NCI-H2196 treated with DMSO at 0.1 percent for 48 hours (cell line): Measurements from ENCODE around the gene INO80.
"Not testable (repeated sequence)": the region's sequence is repeated elsewhere in the genome, so short reads cannot be mapped to it uniquely, and the experiment has no call there.

Experiments
- DNase-seq: peaks from one replicate; lab custom pipeline; 2025; ENCODE audit not compliant: unreplicated experiment; lab: John Stamatoyannopoulos, UW

INO80 gene, protein sequence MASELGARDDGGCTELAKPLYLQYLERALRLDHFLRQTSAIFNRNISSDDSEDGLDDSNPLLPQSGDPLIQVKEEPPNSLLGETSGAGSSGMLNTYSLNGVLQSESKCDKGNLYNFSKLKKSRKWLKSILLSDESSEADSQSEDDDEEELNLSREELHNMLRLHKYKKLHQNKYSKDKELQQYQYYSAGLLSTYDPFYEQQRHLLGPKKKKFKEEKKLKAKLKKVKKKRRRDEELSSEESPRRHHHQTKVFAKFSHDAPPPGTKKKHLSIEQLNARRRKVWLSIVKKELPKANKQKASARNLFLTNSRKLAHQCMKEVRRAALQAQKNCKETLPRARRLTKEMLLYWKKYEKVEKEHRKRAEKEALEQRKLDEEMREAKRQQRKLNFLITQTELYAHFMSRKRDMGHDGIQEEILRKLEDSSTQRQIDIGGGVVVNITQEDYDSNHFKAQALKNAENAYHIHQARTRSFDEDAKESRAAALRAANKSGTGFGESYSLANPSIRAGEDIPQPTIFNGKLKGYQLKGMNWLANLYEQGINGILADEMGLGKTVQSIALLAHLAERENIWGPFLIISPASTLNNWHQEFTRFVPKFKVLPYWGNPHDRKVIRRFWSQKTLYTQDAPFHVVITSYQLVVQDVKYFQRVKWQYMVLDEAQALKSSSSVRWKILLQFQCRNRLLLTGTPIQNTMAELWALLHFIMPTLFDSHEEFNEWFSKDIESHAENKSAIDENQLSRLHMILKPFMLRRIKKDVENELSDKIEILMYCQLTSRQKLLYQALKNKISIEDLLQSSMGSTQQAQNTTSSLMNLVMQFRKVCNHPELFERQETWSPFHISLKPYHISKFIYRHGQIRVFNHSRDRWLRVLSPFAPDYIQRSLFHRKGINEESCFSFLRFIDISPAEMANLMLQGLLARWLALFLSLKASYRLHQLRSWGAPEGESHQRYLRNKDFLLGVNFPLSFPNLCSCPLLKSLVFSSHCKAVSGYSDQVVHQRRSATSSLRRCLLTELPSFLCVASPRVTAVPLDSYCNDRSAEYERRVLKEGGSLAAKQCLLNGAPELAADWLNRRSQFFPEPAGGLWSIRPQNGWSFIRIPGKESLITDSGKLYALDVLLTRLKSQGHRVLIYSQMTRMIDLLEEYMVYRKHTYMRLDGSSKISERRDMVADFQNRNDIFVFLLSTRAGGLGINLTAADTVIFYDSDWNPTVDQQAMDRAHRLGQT (N-terminal part only)

DNA sequence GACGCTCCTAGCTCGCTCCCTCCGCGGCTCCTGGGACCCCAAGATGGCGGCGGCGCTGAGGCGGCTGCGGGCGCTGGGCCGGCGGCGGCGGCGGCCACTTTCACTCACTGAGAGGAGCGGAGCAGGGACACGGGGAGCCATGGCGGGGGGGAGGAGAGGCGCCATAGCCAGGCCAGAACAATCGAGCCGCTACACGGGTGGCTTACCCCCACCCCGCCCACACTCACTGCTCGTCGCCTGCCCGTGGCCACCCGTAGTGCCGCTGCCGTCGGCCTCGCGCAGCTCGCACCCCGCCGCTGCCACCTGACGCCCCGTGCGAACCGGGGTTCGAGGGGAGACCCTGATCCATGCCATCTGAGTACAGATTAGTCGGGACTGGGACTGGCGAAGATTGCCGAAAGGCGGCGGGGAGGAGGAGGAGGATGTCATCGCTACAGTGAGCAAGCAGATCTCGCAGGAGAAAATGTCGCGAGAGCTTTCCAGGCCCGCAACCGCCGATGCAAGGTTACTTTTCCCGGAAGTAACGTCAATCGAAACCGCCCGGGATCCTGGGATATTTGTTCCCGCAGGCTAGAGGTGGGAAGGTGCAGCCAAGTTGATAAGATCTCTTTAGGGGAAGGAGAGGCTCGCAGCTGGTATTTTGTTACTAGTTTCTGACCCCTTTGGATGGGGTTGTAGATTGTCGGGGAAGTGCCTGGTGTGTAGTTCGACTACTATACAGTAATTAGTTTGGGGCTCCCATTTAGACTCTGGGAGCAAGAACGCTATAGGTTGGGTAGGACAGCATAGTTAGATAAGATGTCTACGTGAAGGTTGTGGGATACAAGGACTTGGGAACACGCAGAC, at the start of gene INO80:
TSS of gene INO80 (minus strand) at position 165 of the 846 bp plus-strand sequence. CDS start 19,970 bp downstream, outside the sequence.
- DNase-seq: peak; percentile 79

DNA sequence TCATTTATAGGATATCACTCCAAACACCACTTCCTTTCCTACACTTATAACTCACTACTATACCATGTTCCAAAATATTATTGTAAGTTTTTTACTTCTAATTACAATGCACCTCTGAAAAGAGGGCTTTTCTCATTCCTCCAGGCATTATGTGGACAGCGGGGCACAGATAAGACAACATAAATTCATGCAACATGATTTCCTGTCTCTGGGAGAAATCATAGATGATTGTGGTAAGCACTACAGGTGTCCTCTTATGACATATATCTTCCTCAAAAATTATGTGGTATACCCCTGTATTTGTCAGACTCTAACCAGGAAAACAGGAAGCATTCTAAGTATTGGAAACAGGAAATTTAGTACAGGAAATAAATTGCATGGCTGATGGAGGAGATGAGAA, 45.7 kb upstream of the INO80 start:
- no peak for DNase-seq

DNA sequence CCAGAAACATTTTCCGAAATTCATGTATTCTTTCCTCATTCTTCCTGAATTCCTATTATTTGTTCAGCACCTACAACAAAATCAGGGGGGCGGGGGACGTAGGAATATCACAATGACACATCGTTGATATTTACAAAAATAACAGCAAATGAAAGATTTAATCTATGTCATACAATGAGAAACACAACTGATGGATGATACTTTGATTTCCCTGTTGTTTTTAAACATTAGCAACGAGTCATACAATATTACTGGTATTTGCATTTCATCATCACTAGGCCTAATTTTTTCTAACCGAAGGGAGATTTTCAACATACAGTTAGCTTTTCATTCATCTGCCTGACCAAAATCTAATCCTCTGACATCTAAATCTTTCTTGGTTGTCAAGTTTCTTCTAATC, 45.3 kb upstream of the INO80 start:
- no peak for DNase-seq

DNA sequence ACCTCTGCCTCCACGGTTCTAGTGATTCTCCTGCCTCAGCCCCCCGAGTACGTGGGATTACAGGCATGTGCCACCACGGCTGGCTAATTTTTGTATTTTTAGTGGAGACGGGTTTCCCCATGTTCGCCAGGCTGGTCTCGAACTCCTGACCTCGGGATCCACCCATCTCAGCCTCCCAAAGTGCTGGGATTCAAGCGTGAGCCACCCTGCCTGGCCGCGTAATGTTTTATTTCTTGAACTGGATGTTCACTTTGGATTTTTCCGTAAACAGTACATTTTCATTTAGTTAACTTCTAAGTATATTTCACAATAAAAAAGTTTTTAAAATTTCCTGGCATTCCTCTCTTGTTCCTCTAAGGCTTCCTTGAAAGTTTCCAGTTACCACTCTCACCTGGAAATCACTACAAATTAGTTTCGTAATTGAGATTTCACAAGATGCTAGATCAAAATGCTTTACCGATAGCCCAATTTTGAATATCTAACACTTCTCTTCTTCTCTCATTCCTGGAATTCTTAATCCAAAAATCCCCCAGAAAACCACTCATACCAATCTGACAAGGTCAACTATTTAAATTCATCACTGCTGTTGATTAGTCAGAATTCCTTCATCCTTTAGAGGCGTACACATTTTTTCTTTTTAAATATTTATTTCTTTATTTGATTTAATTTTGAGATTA, 44.7 kb upstream of the INO80 start:
- DNase-seq: no peak

DNA sequence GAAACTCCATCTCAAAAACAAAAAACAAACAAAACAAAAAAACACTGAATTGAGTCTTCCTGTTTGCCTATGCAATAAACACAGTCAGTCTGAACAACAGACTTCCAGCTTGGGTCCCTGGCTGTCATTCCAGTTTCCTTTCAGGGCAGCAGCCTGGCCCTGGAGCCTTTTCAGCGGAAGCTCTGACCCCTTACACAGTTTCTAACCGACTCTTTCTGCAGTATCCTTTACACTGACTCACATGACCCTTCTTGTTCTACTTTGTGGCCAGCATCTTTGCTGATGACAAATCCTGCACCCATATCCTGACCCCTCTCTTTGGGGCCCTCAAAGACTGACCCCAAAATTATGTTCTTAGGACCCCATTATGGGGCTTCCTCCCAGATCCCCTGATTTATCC, 38.3 kb upstream of the INO80 start:
- no peak for DNase-seq

DNA sequence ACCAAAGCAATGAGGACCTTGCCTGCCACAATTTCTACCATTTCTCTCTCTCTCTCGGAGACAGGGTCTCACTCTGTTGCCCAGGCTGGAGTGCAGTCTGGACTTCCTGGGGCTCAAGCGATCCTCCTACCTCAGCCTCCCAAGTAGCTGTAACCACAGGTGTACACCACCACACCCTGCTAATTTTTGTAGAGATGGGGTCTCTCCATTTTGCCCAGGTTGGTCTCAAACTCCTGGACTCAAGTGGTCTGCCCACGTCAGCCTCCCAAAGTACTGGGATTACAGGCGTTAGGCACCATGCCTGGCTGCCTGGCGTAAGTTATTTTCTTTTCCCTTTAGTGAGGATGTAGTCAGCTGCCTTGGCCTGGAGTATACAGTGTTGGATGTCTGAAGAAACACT, 37.7 kb upstream of the INO80 start:
- no peak for DNase-seq

DNA sequence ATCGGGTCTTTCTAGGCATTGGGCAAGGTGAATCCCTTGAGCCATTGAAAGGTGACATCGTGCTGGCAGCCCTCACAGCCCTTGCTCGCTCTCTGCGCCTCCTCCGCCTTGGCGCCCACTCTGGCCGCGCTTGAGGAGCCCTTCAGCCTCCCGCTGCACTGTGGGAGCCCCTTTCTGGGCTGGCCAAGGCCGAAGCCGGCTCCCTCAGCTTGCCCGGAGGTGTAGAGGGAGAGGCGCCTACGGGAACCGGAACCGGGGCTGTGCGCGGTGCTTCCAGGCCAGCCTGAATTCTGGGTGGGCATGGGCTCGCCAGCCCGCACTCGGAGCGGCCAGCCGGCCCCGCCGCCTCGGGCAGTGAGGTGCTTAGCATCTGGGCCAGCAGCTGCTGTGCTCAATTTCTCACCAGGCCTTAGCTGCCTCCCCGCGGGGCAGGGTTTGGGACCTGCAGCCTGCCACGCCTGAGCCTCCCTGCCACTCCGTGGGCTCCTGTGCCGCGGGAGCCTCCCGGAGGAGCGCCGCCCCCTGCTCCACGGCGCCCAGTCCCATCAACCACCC, 35.4 kb upstream of the INO80 start:
- no peak for DNase-seq

DNA sequence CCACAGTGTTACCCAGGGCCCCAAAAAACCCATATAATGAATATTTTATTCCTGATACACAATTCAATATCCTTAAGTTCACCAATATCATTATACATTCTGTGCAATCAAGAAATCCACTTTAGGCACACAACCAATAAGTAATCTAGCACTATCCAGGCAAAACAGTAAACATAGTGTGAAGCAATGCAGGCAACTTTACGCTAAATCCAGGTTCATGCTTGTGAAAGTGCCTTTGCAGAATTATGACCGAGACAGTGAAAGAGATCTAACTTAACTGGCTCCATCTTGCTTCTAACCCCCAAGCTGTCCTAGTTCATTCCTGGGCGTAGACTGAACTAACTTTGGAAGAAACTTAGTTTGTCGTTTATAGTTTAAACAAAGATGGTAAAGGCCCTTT, 34.2 kb upstream of the INO80 start:
- no peak for DNase-seq

DNA sequence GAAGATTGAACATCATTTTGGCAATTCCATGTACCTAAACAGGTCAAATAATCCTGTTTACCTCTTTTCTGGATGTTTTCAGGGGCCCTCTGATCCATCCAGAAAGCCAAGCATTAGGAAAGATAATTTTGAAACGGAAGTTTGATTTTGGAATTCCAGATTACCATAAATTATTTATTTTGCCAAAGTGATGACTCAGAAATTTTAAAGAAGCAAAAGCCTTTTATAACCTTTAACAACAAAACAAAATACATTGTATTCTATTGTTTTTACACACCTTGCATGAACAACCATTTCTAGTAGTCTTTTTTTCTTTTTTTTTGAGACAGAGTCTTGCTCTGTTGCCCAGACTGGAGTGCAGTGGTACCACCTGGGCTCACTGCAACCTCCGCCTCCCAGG, 32.0 kb upstream of the INO80 start:
- DNase-seq: no peak

DNA sequence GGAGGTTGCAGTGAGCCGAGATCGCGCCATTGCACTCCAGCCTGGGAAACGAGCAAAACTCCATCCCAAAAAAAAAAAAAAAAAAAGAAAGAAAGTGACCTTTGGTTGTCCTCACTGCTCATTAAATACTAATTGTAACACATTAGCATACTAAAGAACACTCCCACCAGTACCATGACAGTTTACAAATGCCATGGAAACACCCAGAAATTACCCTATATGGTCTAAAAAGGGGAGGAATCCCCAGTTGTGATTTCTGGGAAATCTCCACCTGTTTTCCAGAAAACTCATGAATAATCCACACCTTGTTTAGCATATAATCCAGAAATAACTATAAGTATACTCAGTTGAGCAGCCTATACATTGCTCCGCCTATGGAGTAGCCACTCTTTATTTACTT, 23.5 kb upstream of the INO80 start:
- no peak for DNase-seq

DNA sequence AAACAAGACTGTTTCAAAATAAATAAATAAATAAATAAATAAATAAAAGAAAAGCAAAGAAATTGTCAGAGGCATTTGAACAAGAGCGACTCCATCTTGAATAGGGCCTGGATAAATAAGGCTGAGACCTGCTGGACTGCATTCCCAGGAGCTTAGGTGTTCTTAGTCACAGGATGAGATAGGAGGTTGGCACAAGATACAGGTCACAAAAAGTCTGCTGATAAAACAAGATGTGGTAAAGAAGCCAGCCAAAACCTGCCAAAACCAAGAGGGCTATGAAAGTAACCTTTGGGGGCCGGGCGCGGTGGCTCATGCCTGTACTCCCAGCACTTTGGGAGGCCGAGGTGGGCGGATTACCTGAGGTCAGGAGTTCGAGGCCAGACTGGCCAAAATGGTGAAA, 23.0 kb upstream of the INO80 start:
- not testable (repeated sequence) for DNase-seq

DNA sequence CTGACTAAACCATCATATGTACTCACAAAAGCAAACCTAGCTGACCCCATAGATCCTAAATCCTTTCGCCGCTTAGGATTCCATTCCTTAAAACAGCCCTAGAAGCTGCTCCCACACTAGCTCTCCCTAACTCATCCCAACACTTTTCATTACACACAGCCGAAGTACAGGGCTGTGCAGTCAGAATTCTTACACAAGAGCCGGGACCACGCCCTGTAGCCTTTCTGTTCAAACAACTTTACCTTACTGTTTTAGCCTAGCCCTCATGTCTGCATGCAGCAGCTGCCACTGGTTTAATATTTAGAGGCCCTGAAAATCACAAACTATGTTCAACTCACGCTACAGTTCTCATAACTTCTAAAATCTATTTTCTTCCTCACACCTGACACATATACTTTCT, 19.5 kb upstream of the INO80 start:
- not testable (repeated sequence) for DNase-seq

DNA sequence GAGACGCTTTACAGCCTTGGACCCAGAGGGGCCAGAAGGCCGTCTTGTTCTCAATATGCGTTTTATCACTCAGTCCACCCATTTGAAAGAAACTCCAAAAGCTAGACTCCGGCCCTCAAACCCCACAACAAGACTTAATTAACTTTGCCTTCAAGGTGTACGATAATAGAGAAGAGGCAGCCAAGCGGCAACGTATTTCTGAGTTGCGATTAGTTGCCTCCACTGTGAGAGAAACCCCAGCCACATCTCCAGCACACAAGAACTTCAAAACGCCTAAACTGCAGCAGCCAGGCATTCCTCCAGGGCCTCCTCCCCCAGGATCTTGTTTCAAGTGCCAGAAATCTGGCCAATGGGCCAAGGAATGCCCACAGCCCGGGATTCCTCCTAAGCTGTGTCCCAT, 17.4 kb upstream of the INO80 start:
- no peak for DNase-seq

DNA sequence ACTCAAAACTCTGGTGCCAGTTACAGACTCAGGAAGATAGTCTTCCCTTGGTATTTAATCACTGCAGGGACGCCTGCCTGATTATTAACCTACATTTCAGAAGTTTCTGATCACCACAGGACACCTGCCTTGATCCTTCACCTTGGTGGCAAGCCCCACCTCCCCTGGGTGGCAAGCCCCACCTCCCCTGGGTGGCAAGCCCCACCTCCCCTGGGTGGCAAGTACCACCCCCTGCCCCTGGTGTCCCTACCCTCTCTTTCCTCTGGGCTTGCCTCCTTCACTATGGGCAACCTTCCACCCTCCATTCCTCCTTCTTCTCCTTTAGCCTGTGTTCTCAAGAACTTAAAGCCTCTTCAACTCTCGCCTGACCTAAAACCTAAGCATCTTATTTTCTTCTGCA, 16.0 kb upstream of the INO80 start:
- not testable (repeated sequence) for DNase-seq

DNA sequence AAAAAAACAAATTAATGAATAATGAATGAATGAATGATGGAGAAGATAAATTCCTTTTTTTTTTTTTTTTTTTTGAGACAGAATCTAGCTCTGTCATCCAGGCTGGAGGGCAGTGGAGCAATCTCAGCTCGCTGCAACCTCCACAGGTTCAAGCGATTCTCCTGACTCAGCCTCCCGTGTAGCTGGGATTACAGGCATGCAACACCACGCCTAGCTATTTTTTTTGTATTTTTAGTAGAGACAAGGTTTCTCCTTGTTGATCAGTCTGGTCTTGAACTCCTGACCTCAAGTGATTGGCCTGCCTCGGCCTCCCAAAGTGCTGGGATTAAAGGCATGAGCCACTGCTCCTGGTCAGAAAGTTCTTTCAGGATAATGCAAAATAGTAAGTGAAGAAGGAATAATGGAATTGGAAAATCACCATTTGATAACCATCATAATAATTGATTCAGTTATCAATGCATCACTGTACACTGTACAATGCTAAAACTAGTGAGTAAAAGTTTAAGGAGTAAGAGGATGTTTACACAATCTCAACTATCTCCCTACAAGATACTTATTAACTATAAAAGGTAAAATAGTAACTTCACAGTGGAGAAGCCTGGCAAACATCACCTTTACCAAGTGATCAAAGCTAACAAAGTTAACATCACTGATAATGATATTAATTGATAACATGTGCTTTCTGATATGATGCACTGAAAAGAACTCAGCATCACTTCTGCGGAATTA, 12.3 kb upstream of the INO80 start:
- no peak for DNase-seq

DNA sequence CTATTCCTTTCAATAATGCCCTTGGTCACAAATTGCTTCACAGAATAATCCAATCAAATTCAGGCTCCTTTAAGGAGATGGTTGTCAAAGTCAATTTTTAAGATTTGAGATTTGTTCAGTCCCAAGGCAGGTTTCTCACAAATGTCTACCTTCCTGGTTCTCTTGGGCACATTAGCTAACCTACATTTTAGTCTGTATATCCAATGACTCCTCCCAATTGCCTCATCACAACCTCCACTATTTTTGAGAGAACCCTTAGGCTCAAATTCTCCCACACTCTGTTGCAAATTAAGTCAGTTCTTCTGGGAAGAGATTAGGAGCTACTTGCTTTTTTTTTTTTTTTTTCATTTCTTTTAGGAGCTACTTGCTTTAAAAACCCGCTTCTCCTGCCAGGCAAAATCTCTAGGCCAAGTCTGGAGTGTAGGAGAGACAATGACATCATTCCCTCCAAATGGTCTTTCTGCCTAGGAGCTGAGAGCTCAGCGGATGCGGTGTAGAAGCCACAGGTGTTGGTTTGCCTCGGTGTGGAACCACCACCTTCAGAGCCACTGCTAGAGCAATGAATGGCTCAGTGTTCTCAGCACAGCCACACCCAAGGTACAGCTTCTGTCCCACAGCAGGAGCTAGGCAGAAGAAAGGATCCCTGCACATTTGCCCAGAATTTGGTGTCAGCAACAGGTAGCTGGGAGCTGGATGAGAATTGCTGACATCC, 10.0 kb upstream of the INO80 start:
- DNase-seq: no peak

DNA sequence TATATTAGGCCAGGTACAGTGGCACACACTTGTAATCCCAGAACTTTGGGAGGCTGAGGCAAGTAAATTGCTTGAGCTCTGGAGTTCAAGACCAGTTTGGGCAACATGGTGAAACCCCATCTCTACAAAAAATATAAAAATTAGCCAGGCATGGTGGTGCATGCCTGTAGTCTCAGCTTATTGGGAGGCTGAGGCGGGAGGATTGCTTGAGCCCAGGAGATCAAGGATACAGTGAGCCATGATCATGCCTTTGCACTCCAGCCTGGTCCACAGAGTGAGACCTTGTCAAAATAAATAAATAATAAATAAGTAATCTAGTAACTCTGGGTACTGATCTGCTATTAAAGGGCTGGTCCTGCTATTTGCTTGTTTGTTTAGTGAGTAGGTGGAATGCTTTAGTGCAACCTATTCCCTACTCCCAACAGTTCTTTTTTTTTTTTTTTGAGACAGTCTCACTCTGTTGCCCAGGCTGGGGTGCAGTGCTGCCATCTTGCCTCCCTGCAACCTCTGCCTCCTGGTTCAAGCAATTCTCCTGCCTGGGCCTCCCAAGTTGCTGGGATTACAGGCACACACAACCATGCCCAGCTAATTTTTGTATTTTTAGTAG, 9.1 kb upstream of the INO80 start:
- DNase-seq: no peak

DNA sequence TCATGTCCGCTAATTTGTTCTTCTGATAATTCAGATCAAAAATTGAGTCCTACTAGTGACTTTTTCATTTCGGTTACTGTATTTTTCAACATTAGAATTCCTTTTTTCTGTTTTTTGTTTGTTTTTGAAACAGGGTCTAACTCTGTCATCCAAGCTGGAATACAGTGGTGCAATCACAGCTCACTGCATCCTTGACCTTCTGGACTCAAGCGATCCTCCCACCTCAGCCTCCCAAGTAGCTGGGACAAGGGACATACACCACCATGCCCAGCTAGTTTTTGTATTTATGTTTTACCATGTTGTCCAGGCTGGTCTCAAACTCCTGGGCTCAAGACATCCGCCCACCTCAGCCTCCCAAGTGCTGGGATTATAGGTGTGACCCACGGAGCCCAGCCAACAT, 8.0 kb upstream of the INO80 start:
- DNase-seq: no peak
